ENCODE data around the gene TMEM171. TPM values are rescaled to one million over a fixed set of nuclear protein-coding genes. Genes with fewer than 3 reads are reported as not detected.

TMEM171 gene
- total and polyA plus RNA-seq, 2 experiments from 2014 or later = 1.9 to 2.9 TPM

DNA sequence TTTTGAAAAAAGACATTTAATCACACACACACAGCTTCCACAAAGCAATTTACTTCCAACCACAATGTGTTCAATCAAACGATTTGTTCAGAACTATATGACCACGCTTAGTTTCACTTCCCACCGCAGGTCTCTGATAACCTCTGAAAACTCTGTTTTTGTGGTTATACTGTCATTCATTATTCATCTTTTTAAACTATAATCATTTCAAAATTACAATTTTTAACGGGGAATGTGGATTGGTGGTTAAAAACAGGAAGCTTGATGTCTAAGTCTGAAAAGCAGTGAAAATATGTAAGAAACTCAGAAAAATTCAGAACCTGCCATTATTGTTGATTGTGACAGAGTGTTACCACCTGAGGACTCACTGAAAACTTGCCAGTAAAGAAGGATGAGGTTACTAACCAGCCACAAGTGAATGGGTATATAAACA, 39.9 kb downstream of the TMEM171 start:
- Histone ChIP-seq H3K79me2 (replicated peaks; ENCODE audit: insufficient read depth) (no peaks in the 10 kb centered on the region), H3K4me3 (no peak overlapping the region), H4K20me1 (replicated peaks; ENCODE audit: insufficient read depth) (no peaks in the 10 kb centered on the region), H3K4me1 (ENCODE audit: insufficient read depth) (no peaks in the 10 kb centered on the region), H3F3A (replicated peaks; ENCODE audit: low read depth) (no peaks in the 10 kb centered on the region), H3K4me2 (no peak overlapping the region), H3K27ac (ENCODE audit: low read depth) (no peak overlapping the region), H3K36me3 (ENCODE audit: insufficient read depth) (no peaks in the 10 kb centered on the region), H3K27me3 (ENCODE audit: insufficient read depth) (no peaks in the 10 kb centered on the region), H2AFZ (no peak overlapping the region), H3K9me2 (ENCODE audit: insufficient read depth) (peaks cover 7% of the 10 kb centered on the region; the same call in 1 of the 2 replicates)
- ATAC-seq (no peak), DNase-seq (ENCODE audit: low spot score) (no peak)
- Mint-ChIP-seq H3K27me3 (ENCODE audit: insufficient read depth, low read depth, poor library complexity) (no peaks in the 10 kb centered on the region), H3K9me3 (no peaks in the 10 kb centered on the region), H3K4me1 (peaks cover 7% of the 10 kb centered on the region; the same call in 2 of the 3 replicates), H3K4me3 (no peak overlapping the region), H3K36me3 (ENCODE audit: low read depth) (no peaks in the 10 kb centered on the region), H3K27ac (no peak overlapping the region)
- TF ChIP-seq CREB1 (CRISPR knock-in tag; IDR thresholded peaks at IDR 0.05; ENCODE audit: low read depth) (no peak), EZH2 (IDR thresholded peaks at IDR 0.05; ENCODE audit: low read depth, unreplicated experiment) (no peak), STAT1 (IDR thresholded peaks at IDR 0.05; ENCODE audit: unreplicated experiment) (no peak), JUNB (IDR thresholded peaks at IDR 0.05; ENCODE audit: unreplicated experiment) (no peak), EZH2phosphoT487 (IDR thresholded peaks at IDR 0.05; ENCODE audit: unreplicated experiment) (no peak), ZNF331 (CRISPR knock-in tag; IDR thresholded peaks at IDR 0.05; ENCODE audit: low read depth) (no peak), POLR2AphosphoS5 (IDR thresholded peaks at IDR 0.05; ENCODE audit: low read depth) (no peak), NANOG (IDR thresholded peaks at IDR 0.05; ENCODE audit: borderline replicate concordance) (no peak), ZNF114 (CRISPR knock-in tag; IDR thresholded peaks at IDR 0.05) (no peak)
- TF ChIP-seq, protein P1, sequence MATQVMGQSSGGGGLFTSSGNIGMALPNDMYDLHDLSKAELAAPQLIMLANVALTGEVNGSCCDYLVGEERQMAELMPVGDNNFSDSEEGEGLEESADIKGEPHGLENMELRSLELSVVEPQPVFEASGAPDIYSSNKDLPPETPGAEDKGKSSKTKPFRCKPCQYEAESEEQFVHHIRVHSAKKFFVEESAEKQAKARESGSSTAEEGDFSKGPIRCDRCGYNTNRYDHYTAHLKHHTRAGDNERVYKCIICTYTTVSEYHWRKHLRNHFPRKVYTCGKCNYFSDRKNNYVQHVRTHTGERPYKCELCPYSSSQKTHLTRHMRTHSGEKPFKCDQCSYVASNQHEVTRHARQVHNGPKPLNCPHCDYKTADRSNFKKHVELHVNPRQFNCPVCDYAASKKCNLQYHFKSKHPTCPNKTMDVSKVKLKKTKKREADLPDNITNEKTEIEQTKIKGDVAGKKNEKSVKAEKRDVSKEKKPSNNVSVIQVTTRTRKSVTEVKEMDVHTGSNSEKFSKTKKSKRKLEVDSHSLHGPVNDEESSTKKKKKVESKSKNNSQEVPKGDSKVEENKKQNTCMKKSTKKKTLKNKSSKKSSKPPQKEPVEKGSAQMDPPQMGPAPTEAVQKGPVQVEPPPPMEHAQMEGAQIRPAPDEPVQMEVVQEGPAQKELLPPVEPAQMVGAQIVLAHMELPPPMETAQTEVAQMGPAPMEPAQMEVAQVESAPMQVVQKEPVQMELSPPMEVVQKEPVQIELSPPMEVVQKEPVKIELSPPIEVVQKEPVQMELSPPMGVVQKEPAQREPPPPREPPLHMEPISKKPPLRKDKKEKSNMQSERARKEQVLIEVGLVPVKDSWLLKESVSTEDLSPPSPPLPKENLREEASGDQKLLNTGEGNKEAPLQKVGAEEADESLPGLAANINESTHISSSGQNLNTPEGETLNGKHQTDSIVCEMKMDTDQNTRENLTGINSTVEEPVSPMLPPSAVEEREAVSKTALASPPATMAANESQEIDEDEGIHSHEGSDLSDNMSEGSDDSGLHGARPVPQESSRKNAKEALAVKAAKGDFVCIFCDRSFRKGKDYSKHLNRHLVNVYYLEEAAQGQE (IDR thresholded peaks at IDR 0.05; ENCODE audit: unreplicated experiment) = no peak
- TF ChIP-seq, protein P2, sequence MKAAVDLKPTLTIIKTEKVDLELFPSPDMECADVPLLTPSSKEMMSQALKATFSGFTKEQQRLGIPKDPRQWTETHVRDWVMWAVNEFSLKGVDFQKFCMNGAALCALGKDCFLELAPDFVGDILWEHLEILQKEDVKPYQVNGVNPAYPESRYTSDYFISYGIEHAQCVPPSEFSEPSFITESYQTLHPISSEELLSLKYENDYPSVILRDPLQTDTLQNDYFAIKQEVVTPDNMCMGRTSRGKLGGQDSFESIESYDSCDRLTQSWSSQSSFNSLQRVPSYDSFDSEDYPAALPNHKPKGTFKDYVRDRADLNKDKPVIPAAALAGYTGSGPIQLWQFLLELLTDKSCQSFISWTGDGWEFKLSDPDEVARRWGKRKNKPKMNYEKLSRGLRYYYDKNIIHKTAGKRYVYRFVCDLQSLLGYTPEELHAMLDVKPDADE (IDR thresholded peaks at IDR 0.05) = no peak
- TF ChIP-seq, protein P3, sequence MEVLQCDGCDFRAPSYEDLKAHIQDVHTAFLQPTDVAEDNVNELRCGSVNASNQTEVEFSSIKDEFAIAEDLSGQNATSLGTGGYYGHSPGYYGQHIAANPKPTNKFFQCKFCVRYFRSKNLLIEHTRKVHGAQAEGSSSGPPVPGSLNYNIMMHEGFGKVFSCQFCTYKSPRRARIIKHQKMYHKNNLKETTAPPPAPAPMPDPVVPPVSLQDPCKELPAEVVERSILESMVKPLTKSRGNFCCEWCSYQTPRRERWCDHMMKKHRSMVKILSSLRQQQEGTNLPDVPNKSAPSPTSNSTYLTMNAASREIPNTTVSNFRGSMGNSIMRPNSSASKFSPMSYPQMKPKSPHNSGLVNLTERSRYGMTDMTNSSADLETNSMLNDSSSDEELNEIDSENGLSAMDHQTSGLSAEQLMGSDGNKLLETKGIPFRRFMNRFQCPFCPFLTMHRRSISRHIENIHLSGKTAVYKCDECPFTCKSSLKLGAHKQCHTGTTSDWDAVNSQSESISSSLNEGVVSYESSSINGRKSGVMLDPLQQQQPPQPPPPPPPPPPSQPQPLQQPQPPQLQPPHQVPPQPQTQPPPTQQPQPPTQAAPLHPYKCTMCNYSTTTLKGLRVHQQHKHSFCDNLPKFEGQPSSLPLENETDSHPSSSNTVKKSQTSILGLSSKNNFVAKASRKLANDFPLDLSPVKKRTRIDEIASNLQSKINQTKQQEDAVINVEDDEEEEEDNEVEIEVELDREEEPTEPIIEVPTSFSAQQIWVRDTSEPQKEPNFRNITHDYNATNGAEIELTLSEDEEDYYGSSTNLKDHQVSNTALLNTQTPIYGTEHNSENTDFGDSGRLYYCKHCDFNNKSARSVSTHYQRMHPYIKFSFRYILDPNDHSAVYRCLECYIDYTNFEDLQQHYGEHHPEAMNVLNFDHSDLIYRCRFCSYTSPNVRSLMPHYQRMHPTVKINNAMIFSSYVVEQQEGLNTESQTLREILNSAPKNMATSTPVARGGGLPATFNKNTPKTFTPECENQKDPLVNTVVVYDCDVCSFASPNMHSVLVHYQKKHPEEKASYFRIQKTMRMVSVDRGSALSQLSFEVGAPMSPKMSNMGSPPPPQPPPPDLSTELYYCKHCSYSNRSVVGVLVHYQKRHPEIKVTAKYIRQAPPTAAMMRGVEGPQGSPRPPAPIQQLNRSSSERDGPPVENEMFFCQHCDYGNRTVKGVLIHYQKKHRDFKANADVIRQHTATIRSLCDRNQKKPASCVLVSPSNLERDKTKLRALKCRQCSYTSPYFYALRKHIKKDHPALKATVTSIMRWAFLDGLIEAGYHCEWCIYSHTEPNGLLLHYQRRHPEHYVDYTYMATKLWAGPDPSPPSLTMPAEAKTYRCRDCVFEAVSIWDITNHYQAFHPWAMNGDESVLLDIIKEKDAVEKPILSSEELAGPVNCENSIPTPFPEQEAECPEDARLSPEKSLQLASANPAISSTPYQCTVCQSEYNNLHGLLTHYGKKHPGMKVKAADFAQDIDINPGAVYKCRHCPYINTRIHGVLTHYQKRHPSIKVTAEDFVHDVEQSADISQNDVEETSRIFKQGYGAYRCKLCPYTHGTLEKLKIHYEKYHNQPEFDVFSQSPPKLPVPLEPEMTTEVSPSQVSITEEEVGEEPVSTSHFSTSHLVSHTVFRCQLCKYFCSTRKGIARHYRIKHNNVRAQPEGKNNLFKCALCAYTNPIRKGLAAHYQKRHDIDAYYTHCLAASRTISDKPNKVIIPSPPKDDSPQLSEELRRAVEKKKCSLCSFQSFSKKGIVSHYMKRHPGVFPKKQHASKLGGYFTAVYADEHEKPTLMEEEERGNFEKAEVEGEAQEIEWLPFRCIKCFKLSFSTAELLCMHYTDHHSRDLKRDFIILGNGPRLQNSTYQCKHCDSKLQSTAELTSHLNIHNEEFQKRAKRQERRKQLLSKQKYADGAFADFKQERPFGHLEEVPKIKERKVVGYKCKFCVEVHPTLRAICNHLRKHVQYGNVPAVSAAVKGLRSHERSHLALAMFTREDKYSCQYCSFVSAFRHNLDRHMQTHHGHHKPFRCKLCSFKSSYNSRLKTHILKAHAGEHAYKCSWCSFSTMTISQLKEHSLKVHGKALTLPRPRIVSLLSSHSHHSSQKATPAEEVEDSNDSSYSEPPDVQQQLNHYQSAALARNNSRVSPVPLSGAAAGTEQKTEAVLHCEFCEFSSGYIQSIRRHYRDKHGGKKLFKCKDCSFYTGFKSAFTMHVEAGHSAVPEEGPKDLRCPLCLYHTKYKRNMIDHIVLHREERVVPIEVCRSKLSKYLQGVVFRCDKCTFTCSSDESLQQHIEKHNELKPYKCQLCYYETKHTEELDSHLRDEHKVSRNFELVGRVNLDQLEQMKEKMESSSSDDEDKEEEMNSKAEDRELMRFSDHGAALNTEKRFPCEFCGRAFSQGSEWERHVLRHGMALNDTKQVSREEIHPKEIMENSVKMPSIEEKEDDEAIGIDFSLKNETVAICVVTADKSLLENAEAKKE (CRISPR knock-in tag; IDR thresholded peaks at IDR 0.05) = no peak
- TF ChIP-seq, protein P4, sequence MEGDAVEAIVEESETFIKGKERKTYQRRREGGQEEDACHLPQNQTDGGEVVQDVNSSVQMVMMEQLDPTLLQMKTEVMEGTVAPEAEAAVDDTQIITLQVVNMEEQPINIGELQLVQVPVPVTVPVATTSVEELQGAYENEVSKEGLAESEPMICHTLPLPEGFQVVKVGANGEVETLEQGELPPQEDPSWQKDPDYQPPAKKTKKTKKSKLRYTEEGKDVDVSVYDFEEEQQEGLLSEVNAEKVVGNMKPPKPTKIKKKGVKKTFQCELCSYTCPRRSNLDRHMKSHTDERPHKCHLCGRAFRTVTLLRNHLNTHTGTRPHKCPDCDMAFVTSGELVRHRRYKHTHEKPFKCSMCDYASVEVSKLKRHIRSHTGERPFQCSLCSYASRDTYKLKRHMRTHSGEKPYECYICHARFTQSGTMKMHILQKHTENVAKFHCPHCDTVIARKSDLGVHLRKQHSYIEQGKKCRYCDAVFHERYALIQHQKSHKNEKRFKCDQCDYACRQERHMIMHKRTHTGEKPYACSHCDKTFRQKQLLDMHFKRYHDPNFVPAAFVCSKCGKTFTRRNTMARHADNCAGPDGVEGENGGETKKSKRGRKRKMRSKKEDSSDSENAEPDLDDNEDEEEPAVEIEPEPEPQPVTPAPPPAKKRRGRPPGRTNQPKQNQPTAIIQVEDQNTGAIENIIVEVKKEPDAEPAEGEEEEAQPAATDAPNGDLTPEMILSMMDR (conservative IDR thresholded peaks at IDR 0.05; ENCODE audit: low read depth in 2 of 2) = no peak
